ENCODE measurements around the gene LTBP2. TPM values are rescaled to one million over a fixed set of nuclear protein-coding genes. Genes with fewer than 3 reads are reported as not detected.

The LTBP2 gene
- total RNA-seq, 4 donors from 2014 or later = 81.3 to 240 (median 189) TPM

DNA sequence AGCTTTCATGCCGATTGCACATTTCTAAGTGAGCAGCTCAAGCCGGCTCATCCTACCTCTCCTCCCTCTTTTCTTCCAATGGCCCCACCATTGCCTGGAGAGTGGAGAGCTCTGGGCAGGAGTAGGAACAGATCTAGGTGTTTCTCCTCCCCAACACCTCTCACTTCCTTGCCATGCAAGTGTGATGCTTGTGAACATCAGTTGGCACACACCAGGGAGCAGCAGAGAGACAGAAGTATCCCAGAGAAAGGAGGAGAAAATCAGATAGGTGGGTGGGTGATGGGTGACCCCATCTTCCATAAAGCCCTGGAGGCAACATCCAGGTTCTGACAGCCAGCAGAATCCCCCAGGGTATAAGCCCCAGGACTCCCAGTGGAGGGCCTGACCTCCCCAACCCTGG lies 146.7 kb downstream of the LTBP2 start:
- no peak for DNase-seq
- H3K4me1 ChIP-seq = peaks cover 3 to 19% of the 10 kb centered on the region in 2 donors
- intact Hi-C loops (cut with DNase I) = no loop called here
- TF ChIP-seq POLR2A (IDR thresholded peaks at IDR 0.05) = no peak
- TF ChIP-seq, protein P1, sequence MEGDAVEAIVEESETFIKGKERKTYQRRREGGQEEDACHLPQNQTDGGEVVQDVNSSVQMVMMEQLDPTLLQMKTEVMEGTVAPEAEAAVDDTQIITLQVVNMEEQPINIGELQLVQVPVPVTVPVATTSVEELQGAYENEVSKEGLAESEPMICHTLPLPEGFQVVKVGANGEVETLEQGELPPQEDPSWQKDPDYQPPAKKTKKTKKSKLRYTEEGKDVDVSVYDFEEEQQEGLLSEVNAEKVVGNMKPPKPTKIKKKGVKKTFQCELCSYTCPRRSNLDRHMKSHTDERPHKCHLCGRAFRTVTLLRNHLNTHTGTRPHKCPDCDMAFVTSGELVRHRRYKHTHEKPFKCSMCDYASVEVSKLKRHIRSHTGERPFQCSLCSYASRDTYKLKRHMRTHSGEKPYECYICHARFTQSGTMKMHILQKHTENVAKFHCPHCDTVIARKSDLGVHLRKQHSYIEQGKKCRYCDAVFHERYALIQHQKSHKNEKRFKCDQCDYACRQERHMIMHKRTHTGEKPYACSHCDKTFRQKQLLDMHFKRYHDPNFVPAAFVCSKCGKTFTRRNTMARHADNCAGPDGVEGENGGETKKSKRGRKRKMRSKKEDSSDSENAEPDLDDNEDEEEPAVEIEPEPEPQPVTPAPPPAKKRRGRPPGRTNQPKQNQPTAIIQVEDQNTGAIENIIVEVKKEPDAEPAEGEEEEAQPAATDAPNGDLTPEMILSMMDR (IDR thresholded peaks at IDR 0.05) = no peak
- H3K27me3 ChIP-seq = no peaks in the 10 kb centered on the region
- WGBS, 2 donors = 72 to 100% methylated on average over 2 of the region's 2 CpGs
- no peaks in the 10 kb centered on the region for H3K36me3 ChIP-seq
- no peaks in the 10 kb centered on the region for H3K9me3 ChIP-seq
- H3K4me3 ChIP-seq (replicated peaks in 1 of 3) = no peak overlapping the region
- no peak overlapping the region for H3K27ac ChIP-seq

DNA sequence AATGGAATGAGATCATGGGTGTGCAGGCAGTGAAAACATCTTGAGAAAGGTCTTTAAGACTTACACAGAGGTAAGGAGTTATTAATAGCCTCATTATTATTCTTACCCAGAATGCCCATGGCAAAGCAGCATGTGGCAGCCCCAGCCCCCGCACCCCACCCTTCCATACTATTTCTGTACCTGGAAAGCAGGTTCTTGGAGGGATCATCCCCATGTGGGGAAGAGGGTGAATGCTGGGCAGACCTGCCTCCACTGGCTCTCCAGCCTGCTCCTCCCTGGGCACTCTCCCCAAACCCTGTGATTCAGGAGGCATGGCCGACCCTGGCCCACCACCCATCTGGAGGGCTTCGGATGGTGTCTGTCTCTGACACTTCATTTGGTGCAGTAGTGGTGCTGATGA lies 147.3 kb downstream of the LTBP2 start:
- no peak for DNase-seq
- no peak overlapping the region for H3K27ac ChIP-seq
- no peak overlapping the region for H3K4me3 ChIP-seq (replicated peaks in 1 of 3)
- no peaks in the 10 kb centered on the region for H3K9me3 ChIP-seq
- 91 to 97% methylated on average over 3 of the region's 3 CpGs for WGBS, 2 donors
- H3K4me1 ChIP-seq = peaks cover 0 to 14% of the 10 kb centered on the region in 2 donors
- intact Hi-C loops (cut with DNase I) = no loop called here
- no peaks in the 10 kb centered on the region for H3K27me3 ChIP-seq
- TF ChIP-seq, protein P1 (IDR thresholded peaks at IDR 0.05) = no peak
- TF ChIP-seq POLR2A (IDR thresholded peaks at IDR 0.05) = no peak
- no peaks in the 10 kb centered on the region for H3K36me3 ChIP-seq

DNA sequence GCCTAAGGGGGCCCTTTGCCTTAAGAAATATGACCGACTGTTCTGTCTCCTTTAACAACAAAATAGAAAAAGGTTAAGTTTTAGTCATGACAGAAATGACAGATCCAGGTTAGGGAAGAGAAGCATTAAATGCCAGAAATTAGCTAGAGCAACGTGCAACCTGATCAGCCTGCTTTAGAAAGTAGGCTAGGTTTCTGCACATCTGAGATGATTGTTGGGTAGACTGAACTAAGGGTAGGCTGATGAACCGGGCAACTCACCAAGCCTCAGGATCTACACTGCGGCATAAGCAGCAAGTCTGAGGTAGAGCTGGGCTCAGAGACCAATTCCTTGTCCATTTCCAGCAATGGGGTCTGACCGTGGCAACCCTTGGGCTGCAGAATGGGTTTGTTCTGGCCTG lies 148.3 kb downstream of the LTBP2 start:
- DNase-seq = no peak
- 82 to 89% methylated on average over 5 of the region's 5 CpGs for WGBS, 2 donors
- TF ChIP-seq, protein P1 (IDR thresholded peaks at IDR 0.05) = no peak
- no peak for TF ChIP-seq POLR2A (IDR thresholded peaks at IDR 0.05)
- Histone ChIP-seq H3K36me3 (no peaks in the 10 kb centered on the region), H3K27me3 (no peaks in the 10 kb centered on the region), H3K9me3 (no peaks in the 10 kb centered on the region), H3K4me3 (replicated peaks in 1 of 3) (no peak overlapping the region), H3K4me1 (peaks cover 0 to 3% of the 10 kb centered on the region in 2 donors), H3K27ac (no peak overlapping the region)
- intact Hi-C loops (cut with DNase I) = no loop called here

DNA sequence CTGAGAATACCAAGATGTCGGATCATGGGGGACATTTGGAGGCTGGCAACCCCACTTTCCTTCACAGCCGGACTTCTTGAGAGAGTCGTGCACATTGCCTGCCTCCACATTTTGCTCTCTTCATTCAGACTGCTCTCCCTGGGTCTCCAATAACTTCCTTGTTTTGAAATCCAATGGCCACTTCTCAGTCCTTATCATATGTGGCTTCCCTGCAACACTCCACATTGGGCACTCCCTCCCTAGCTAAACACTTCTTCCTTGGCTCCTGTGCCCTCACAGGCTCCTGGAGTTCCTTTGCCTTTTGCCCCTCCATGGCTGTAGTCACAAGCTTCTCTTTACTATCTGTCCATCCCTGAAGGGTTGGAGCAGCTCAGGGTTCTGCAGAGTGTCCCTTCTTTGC lies 149.0 kb downstream of the LTBP2 start:
- intact Hi-C loops (cut with DNase I) = no loop called here

DNA sequence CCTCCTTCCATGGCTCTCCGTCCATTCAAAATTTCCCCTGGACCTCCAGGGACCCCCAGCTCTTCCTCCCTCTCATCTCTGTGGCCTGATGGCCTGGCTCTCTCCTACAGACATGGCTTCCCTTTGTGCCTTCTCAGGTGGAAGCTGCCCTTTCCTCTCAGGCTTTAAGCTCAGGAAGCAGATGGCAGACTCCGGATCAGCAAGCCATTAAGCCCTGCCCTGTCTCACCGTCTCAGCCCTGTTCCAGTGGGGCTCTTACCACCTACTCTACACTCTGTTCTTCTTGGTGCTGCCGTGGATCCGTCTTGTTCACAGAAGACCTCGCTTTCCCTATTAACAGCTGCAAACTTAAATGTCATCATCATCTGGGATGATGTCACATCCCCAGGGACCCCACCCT lies 152.1 kb downstream of the LTBP2 start:
- WGBS, 2 donors = 78 to 84% methylated on average over 6 of the region's 6 CpGs
- H3K9me3 ChIP-seq = no peaks in the 10 kb centered on the region
- no peaks in the 10 kb centered on the region for H3K27me3 ChIP-seq
- intact Hi-C loops (cut with DNase I) = no loop called here
- no peaks in the 10 kb centered on the region for H3K4me1 ChIP-seq
- H3K27ac ChIP-seq = no peak overlapping the region
- no peak overlapping the region for H3K4me3 ChIP-seq (replicated peaks in 1 of 3)
- no peak for DNase-seq
- H3K36me3 ChIP-seq = no peaks in the 10 kb centered on the region
- TF ChIP-seq, protein P1 (IDR thresholded peaks at IDR 0.05) = no peak
- no peak for TF ChIP-seq POLR2A (IDR thresholded peaks at IDR 0.05)

More for the DNA sequence above, 149.0 kb downstream of the LTBP2 start:
- H3K4me3 ChIP-seq (replicated peaks in 1 of 3) = no peak overlapping the region
- TF ChIP-seq, protein P1 (IDR thresholded peaks at IDR 0.05) = no peak
- TF ChIP-seq POLR2A (IDR thresholded peaks at IDR 0.05) = no peak
- 89 to 90% methylated on average over 3 of the region's 3 CpGs for WGBS, 2 donors
- no peaks in the 10 kb centered on the region for H3K9me3 ChIP-seq
- DNase-seq = no peak
- H3K4me1 ChIP-seq = peaks cover 0 to under 1% of the 10 kb centered on the region in 2 donors
- H3K27ac ChIP-seq = no peak overlapping the region
- H3K36me3 ChIP-seq = no peaks in the 10 kb centered on the region
- no peaks in the 10 kb centered on the region for H3K27me3 ChIP-seq

Measured in thyroid gland (tissue), 4 donors.